ENCODE results near the gene ZBTB20.

DNA sequence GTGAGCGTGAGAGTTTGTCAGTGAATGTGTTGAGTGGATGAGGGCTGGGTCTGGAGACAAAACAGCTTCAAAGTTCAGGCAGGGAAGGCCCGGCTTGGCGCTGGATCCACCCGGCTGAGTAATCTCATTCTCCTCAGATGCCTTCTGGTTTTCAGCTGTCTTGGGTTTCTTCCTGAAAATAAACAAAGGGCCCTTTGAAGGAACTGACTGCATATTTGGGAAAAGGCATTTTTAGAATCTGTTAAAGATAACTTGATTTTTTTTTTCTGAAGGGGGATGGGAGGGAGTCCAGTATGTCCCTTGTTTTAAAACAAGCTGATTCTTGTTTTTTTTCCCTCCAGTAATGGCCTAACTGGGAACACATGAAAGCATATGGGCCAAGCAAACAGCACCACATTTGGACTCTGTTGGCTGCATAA is 766.8 kb downstream of the ZBTB20 start:
- no peak for TF ChIP-seq CTCF (conservative IDR thresholded peaks at IDR 0.05; ENCODE audit: low read depth, low read length)
- TF ChIP-seq EZH2 (IDR thresholded peaks at IDR 0.05; ENCODE audit: low read length, unreplicated experiment), result no peak

All from PC-3 (cell line).